Measurements from ENCODE around the gene CACNA1C.

- TF ChIP-seq CTCF (conservative IDR thresholded peaks at IDR 0.05; ENCODE audit: low read length) = no peak
- TF ChIP-seq EZH2phosphoT487 (IDR thresholded peaks at IDR 0.05; ENCODE audit: borderline replicate concordance, low read depth, low read length) = no peak
Measured at GRCh38 chr12:2403221-2403976, 350.6 kb downstream of the CACNA1C start.
